ENCODE results near the gene IFT57.
"Not testable (repeated sequence)": the region's sequence is repeated elsewhere in the genome, so short reads cannot be mapped to it uniquely, and the experiment has no call there.

Gene IFT57

GRCh38 chr3:108157273-108157672, 65.0 kb downstream of the IFT57 start:
- DNase-seq: no peak

DNA sequence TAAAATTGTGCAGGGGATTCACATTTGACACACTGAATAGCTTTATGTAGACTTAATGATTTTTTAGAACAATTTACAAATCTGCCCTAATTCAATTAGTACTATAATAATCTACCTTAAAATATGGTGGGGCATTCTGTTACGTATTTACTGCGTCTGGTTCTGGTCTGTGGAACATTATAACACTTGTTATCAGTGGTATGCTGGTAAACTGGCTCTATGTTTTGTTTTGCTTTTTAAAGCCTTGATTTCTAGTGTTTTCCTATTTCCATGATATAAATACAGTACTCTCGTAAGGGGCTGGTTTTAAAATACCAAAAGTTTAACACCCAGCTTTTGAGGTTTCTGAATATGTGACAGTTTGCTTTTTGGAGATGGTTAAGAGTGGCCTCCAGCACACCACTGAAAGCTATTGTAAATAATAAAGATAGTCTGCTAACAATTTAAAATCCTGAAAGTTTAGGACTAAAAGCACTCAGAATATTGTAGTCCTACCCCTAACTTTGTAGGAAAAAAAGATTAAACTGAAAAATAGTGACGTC, 65.8 kb downstream of the IFT57 start:
- no peak for DNase-seq

- DNase-seq: not testable (repeated sequence)
Observed at GRCh38 chr3:108155642-108156041, 66.6 kb downstream of the IFT57 start.

DNA sequence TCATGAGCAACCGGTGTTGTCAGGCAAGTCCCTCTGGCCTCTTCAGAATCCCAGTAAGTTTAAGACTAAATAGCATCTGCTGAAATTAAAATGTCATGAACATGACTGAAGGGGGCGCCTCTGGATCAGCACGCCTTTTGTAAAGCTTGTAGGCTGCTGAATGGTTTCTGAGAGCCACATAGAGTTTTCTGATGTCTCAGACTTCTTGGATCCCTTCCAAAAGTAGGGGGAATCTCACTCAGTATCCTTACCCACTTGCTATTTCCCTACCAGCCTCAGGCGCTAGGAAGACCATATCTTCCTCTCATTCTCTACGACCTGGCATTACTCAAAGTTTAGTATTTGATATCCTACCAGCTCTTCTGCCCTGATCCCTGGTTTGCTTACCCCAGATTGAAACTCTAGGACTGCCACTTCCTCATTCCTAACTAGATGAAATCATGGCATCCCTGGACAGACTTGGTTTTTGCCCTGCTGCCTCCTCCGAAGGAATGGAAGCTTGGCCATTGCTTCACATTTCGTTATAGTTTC, 68.7 kb downstream of the IFT57 start:
- no peak for DNase-seq

DNA sequence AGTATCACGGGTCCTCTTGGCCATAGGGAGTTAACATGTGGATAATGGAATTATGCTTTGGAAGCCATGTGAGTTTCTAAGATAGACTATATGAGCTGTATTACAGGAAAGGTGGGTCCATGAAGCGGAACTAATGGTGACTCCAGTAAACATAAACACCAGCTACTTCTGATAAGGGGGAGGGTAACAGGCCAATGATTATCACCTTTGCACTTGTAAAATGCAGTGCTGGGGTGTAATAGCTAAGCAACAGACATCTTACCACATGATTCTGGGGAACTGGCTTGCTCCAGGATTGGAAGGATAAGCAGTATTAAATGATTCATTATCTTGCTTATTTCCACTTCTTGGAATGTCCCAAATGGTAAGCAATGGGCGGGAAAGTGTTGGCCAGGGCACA, 70.0 kb downstream of the IFT57 start:
- DNase-seq: no peak

GRCh38 chr3:108150200-108150599, 72.0 kb downstream of the IFT57 start:
- DNase-seq: no peak

DNA sequence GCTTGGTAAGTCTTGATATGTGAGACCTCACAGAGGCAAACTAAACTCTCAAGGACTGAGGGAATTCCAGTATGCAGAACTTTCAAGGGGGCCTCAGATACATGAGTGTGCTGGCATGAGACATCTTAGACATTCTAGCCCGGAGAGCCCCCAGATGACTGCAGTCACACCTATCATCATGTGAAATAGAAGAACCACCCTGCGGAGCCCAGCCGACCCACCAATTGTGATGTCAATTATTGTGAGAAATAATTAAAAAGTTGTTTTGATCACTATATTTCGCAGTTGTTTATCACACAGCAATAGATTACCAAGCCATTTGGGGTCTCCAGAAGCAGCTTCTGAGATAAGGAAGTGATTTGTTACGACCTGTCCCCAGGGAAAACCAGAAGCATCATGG, 76.1 kb downstream of the IFT57 start:
- DNase-seq: no peak

DNA sequence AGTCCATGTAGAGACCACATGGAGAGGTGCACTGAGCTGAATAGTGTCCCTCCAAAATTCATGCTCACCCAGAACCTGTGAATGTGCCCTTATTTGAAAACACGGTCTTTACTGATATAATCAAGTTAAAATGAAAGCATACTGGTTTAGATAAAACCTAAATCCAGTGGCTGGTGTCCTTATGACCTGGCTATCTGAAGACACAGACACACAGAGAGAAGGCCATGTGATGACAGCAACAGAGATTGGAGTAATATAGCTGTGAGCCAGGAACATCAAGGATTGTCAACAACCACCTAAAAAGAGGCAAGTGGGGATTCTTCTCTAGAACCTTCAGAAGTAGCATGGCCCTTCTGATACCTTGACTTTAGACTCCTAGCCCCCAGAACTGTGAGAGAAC, 76.6 kb downstream of the IFT57 start:
- DNase-seq: no peak

DNA sequence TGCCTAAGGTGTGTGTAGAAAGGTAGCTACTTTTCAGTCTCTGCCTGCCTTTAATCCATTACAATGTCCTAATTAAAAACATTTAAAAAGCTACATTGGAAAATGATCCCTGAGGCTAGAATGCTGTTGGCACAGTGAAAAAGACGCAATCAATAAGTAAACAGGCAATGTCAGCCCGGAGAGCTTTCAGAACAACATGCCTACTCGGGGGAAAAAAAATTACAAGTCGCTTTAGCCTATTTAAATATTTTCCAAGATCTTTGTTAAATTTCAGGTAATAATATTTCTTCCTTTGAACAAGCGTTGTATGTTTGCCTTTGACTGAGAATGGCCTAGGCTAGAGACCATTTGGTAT, 84.8 kb downstream of the IFT57 start:
- DNase-seq: no peak

DNA sequence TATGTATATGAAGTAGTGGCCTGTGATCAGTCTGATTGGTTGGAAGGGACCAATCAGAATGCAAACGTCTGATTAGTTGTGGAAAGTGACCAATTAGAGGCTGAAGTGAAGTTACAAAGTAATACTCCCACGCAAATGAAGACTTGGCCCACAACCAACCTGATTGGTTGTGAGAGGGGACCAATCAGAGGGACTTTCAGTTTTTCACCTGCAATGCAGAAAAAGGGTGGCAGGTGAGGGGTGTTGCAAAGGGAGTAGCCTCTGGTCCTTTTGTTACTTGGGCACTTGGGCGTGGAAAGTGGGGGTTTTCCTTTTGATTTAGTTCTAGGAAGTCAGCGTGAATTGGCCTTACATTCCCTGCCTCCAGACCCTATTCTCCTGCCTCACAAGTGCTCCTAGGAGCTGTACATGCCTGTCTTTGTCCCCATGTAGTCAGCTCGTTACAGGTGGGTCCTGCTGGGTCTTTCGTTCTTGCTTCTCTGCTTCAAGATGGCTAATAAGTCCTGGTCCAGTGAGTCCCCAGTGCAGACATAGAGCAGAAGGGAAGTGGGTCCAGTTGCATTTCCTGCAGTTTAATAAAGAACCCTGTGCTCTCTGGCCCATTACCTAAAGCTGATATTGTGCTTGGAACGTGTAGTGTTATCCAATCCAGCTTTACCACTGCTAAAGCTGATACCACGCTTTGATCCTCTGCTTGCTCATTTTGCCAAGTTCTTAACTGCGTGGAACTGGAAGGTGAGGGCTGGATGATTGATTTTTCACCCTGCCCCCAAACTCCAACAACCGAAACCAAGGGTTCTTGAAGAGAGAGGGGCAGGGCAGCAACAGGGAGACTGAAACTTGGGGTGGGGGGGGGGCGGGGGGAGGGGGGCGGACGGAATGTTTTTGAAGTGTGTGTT, 85.4 kb downstream of the IFT57 start:
- DNase-seq: no peak

DNA sequence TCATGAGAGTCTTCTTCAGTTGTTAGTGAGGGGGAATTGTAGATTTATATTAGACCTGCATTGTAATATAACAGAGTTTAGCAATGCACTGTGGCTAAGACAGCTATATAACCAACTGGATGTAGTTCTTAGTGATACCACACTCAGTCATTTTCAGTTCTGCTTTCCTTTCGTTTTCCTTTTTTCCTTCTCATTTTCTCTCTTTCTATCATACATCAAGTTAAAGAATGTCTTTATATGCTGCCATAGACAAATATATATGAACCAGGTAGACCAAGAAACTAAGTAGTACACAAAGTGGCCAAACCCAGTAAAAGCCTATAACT, 87.7 kb downstream of the IFT57 start:
- DNase-seq: no peak

DNA sequence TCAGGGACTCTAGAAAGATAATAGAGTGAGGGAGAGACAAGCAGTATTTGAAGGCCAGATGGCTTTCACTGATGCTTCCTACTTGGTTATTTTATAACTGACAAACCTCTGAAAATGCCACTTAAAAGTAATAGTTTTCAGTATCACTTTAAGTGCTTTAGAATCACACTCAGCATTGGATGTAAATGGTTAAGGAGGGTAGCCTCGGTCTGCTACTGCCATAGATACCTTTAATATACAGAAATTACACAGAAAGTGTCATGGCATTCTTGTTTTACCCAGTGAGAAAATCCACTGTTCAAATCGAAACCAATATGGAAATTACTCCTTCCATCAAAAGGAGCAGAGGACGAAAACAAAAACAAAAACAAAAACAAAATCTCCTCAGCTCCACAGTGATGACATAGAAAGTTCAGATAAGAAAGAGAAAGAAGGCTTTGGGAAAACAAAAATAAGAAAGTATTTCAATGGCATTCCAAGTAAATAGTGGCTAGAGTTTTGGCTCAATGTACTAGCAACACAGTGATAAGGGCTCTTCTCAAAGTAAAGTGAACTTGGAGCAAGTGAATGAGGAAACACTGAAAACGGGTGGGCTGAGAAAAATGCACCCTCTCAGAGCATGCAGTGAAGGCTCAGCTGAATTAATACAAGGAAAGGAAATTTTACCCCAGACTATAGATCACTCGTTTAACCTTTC, 88.2 kb downstream of the IFT57 start:
- no peak for DNase-seq

DNA sequence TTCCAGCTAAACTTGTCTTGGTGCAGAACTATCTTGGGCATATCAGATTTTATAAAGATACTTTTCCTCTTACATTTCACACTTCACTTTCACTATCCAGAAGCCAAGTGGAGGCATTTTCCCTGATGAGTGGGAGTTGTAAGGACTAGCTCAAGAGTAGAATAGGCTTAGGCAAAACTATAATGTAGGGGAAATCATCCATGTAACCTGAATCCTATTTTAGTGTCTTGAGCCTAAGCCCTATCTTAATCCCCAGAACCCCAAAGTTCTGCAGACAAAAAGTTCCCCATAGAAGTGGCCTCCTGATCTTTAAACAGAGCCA, 89.2 kb downstream of the IFT57 start:
- no peak for DNase-seq

GRCh38 chr3:108131475-108132134, 90.6 kb downstream of the IFT57 start:
- no peak for DNase-seq

GRCh38 chr3:108130701-108131474, 91.3 kb downstream of the IFT57 start:
- no peak for DNase-seq

DNA sequence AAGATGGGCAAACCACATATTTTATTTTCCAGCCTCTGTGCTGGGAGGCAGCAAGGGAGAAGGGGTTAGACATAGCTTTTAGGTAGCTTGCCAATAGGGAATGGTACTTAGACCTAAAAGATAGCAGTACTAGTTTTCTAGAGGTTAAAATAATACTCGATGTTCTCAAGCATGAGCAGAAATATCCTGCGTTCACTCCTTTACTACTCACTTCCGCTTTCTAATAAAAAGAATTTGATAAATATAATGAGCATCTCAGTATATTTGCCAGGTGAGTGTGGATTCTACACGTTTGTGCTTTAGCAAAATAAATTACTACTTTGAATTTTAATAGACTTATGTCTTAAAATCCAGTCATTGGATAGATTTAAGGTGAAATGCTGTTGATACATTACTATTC, 92.0 kb downstream of the IFT57 start:
- DNase-seq: no peak

DNA sequence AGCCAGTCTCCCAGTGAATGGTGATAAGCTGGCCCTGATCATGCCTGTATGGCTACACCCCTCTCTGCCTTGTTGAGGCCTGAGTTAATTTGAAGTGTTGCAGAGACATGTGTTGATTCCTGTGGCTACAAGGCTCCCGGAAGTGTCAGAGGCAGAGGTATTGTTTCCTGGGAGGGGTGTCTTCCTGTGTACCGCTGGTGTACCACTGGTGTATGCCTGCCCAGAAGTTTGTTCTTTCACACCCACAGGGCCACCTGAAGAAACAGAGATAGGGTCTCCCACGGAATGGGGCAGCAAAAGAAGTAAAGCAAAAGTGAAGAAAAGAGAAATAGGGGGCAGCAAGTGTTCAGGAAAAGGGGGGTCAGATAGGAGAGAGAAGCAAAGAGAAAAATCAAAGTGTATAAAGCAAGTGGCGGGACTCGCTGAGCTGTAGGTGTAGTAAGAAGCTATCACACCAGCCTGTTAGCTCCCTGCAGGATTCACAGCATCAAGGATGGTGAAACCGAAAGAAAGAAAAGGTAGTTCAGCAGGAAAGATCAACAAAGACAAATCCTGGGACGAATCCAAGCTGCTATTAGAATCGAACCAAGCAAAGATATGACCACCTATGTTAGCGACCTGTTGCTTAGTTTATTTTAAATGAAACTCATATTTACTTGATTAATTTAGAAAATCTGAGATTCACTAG, 94.8 kb downstream of the IFT57 start:
- no peak for DNase-seq

DNA sequence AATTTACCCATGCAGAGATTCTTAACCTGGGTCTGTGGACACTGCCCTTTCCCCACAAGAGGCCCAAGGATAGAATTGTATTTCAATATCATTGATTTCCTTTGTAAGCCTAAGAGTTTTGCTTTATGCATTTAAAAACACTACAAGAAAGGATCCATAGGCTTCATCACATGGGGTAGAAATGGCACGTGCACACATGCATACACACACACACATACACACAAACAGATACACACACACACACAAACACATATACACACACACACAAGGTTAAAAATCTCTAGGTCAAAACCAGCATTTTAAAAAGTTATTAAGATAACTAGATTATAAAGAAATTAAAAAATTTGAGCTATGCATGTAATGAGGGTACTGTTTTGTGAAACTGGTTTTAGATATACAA, 95.9 kb downstream of the IFT57 start:
- DNase-seq: no peak

DNA sequence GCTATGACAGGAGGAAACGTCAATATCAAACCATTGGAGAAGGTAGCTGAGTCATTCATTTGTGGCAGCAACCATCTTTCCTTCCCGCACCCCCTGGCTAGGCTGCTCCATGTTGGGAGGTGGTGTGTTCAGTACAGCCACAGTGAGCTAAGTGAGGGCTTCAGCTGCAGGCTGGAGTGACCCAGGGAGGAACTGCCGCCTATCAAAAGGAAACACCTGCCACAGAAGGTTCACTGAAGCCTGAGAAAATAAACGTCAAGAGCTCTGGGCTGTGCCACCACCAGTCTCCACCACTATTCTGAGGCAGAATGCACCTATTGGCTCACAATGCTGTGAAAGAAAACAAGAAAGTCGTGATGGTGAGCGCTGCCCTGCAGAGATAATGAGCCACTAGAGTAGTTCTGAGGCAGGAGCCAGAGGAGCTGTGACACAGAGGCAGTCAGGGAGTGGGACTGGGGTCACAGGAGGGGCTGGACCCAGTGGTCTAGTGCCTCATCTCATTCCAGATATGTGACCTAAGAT, 96.6 kb downstream of the IFT57 start:
- DNase-seq: no peak

- no peak for DNase-seq
Observed at GRCh38 chr3:108125153-108125543, 97.1 kb downstream of the IFT57 start.

GRCh38 chr3:108124337-108125152, 97.7 kb downstream of the IFT57 start:
- DNase-seq: no peak

Data from NCI-H2171 (cell line).